Ammon's horn (tissue), 1 donor: Measurements from ENCODE around the gene CMIP.

Experiments used
- DNase-seq: peaks from one replicate; pipeline ENCODE4 v3.0.0-alpha.2; 2016; ENCODE audit warnings: low spot score

The CMIP gene

DNA sequence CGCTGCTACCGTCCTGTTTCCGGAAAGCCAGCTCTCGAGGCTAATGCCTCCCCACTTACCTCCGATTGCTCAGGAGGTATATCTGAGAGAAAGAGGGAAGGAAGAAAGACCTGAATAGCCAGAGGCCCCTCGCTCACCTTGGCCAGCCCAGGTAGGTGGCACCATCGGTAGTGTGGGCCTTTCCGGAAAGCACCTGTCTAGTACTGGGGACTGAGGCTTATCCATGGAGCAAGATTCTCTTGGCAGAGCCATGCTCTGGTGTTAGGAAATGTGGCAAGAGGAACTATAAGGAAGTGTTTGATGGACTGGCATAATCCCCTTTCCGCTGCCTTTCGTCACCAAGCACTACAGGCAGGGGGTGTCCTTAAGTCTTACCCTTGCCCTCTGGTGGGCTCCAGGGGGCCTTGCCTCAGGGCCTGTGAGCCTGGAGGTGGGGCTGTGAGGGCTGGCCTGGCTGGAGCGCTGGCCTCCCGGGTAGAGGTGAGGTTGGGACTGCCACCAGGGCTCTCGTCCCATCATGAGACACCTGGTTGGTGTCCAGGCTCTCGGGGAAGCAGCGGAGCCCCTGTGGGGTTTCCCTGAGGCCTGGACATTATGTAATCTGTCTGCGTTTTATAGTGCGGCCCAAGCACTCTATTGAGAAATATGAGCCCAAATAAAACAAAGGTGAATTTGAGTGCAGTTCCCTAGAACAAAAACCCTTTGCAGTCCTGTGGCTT, 2.9 kb downstream of the CMIP start:
- no peak for DNase-seq

DNA sequence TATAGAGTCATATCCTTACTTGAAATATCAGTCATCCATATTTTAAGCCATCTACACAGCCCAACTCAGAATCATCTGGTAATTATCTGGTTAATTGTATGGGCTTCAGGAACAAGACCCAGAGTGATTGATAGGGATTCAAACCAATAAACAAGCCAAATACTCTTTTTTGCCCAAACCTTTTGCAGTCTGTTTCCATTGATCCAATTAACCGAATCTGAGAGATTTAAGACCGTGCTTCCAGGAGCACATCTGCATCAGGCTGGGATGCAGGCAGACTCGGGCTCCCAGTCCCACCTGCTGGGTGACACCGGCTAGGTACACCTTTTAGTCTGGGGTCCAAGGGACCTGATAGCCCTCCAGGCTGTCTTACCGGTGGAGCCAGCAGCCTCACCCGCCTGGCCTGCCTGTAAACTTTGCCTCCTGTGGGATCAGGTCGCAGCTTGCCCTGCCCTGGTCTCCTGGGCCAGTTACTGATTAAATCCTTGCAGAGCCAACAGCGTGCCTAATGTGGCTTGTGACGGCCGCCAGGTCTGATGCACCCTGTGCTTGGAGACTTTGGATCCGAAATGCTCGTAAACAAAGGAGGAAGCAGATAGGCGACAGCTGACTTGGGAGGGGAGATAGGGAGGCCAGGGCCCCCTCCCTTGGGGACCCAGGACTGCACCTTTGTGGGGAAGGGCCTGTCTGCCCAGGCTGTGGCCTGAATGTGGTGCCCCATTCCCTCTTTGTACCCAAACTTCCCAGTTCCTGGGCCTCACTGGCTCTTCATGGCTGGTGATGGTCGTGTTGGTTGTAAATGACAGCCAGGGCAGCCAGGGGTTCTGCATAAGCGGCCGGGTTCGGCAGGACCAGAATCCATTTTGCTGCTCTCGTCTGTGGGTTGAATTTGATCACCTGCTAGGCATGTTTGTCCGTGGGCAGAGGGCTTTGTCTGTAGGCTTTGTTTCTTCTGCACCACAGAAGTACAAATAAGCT, 3.8 kb downstream of the CMIP start:
- DNase-seq = no peak

DNA sequence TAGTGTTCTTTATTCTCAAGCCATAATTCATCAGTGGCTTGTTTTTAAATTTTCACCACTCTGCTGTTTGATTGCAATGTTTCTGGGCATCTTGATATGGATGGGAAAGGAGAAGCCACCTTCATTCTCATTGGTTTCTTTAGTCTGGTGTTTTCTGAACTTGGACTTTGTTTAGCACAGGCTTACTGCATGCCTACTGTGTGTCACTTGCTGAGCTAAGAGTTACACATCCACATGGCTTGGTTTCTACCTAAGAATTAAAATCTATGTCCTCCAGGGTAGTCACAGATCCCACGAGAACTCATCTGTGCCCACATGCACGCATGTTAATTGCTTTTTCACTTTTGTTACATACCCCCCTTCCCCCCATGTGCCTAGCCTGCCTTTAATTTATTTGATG, 4.6 kb downstream of the CMIP start:
- no peak for DNase-seq

DNA sequence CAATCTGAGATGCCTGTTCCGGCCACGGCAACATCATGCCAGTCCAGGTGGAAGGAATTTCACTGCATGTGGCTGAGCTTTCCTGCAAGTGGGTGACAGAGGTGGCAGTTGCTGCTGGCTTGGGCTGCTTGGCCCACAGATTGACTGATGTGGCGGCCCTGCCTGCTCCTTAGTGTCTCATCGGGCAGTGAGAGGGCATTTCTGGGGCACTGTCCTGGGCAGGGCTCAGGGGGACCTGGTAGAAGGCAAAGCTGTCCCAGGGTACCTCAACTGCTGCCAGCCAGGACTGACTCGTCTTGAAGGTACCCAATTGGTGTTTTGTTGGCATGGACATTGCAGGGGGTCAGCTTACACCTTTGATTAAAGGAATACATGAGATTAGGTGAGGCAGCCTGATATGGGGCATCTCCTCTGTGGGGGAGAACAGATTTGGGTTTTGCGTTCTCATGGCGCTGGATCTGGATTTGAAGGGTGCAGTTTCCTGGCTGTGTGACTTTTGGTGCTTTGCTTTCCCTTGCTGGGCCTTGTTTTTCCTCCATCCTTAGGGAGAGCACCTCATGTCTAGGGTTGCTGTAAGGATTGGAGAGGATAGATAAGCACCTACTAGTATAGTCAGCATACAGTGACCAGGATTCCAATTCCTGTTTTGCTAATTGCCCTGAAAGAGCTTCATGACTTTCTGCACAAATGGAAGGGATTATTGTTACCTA, 5.4 kb downstream of the CMIP start:
- DNase-seq = no peak

DNA sequence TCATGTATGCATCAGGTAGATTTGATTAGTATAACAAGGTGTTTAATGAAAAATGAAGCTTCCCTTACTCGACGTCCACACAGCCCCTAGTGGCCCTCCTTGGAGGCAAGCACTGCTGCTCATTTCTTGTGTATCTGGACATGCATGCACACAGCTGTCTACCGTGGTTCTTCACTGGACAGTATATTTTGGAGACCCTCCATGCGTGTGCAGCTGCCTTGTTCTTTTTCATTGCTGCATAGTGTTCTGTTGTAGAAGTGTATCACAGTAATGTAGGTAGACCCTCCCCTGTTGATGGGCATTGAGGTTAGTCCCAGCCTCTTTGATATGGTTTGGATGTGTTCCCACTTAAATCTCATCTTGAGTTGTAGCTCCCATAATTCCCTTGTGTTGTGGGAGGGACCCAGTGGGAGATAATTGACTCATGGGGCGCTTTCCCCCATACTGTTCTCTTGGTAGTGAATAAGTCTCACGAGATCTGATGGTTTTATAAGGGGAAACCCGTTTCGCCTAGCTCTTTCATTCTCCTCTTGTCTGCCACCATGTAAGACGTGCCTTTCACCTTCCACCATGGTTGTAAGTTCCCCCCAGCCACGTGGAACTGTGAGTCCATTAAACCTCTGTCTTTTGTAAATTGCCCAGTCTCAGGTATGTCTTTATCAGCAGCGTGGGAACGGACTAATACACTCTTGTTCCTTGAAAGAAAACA, 6.3 kb downstream of the CMIP start:
- DNase-seq = no peak

DNA sequence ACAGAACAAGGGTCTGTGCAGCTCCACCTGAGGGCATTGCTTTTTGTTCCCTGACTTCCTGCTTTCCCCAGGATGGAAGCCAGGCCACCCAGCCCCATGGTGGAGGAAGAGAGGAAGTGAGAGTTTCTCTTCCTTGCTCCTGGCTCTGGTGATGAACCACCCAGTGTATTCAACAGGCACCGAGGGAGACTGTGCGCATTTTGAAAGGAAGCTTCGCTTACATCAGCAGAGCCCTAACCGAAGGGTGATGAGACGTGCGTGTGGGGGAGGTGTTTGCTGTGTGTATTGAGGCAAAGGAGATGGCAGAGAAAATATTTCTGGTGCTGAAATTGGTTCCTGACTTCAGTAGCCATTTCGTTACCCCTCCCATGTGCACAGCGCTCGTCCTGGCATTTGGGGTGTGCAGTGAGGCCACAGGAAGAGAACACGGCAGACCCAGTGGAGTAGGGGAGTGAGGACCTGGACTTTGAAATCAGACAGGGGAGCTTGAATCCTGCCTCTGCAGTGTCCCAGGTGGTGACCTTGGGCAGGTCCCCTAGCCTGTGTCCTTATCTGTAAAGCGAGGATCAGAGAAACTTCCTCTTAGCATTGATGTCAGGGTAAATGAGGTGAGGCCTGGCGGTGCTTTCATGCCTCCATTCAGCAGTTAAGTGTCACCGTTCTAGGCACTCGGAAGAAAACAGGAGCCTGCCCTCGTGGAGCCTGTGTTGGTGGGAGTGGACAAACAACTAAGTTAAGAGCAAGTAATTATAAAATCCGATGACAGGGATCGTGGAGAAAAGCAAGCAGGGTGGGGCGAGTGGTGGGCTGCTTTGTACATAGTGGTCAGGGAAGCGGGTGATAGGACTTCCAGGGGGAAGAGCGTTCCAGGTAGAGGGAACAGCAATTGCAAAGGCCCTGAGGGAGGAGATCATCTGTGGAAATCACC, 7.4 kb downstream of the CMIP start:
- peak; percentile 81 for DNase-seq

DNA sequence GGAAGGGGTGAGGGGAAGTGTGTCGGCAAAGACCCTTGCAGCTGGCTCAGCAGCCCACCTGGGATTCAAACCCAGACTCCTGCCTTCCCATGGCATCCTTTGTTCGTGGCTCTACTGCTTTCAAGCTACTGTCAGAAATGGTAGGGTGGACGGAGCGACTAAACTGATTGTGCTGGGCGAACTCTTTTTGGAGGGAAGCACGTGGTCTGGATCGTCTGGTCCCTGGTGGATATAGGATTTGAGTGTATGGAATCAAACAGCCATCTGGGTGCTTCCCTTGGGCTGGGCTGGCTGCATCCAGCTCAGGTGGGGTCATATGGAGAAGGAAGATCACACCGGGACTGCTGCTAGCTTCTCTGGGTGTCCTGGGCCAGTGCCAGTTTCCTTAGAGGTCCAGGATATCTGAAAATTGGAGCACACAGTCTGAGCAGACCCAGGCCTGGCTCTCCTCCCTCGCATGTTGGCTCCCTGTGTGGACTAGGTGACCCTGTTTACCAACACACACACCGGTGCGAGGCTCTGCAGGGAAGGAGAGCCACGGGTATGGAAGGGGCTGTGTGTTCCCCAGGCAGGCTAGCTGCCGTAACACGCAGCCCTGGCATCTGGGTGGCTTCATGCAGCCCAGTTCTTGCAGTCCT, 8.6 kb downstream of the CMIP start:
- DNase-seq = no peak

DNA sequence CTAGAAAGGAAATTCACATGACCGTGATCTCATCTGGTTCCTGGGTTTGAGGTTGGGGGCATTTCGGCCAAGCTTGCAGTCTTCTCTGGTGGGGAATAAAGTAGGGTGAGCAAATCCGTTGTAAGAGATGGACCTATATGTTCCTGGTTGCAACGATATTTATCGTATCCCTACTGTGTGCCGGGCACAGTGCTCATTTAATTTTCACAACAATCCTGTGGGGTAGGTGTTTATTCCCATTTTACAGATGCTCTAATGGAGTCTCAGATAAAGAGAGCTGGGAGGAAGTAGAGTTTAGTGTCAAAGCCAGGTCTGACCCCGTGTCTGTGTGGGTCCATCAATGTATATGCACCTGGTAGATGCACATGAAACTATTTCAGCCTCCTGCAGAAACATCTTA, 9.4 kb downstream of the CMIP start:
- no peak for DNase-seq

DNA sequence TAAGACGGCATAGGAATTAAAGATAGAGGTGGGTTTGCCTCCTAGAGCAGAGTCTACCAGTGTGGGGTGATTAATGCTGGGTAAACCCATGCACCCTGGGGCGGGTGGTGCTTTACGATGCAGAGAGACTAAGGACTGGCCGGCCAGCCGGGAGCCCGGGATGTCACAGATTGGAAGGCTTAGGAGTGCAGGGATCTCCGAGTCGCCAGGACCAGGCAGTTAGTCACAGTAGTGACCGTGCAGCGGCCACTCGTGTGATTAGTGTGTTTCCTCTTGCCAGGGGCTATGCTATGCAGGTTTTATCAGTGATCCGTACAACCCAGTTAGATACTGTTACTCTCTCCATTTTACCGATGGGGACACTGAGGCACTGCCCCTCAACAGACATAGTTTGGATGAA, 10.4 kb downstream of the CMIP start:
- no peak for DNase-seq

DNA sequence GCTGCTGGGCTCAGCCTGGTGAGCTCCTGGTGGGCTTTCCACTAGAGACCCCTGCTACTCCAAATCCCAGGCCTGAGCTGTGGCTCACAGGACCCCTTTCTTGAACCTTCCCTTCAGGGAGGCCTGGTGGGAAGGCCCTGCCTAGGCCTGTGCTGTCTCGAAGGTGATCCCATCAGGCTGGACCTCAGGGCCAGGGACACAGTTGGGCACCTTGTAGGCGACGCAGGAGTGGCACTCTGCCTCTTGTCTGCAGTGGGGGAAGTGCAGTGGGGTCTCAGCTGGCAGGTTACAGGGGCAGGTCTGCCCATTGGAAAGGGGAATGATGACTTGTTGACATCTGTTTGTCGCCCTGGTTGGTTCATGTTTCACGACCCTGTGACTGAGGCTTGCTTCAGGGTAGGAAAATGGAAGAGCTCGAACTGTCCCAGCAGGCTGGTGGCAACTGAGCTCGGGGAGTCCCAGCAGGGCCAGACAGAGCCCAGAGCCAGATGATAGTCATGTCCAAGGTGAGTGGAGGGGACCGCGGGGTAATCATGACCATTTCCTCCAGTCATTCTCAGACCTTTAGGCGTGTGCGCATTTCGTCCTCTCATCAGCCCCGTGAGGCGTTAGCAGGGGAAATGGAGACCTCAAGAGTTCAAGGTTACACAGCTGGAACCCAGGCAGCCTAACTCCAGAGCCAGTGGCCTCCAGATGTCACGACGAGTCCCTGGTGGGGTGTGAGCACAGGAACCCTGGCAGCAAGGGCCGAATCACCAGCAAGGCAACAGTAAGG, 11.3 kb downstream of the CMIP start:
- no peak for DNase-seq

DNA sequence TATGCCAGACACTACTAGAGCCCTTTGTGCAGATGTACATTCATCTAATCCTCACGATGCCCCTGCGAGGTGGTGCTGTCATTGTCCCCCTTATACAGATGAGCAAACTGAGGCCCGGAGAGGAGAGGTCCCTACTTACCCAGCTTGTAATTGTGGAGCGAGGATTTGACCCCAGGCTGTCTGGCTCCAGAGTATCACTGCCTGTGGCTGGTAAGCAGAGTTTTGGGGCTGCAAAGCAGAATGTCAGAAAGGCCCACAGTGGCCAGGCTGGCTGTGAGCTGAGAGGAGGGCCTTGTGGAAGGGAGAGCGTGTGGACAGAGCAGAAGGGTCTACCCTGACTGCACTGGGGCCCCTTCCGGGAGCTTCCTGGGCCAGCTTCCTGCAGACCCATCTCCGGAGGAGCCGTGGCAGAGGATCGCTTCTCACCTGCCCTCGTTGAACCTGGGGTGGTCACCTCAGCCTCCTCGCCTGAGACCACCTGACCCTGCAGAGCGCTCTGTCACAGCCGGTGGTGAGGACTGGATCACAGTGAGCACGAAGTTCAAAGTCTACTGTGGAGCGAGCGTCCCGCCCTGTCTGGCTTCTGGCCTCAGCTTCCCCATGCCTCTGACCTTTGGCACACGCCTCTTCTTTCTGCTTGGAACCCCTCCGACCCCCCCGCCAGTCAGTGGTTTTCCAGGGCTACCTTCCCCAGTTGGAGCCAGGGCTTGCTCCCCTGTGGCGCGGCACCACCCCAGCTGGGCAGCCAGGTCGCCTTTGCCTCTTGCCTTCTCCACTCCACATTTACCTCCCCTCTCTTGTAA, 12.1 kb downstream of the CMIP start:
- no peak for DNase-seq

DNA sequence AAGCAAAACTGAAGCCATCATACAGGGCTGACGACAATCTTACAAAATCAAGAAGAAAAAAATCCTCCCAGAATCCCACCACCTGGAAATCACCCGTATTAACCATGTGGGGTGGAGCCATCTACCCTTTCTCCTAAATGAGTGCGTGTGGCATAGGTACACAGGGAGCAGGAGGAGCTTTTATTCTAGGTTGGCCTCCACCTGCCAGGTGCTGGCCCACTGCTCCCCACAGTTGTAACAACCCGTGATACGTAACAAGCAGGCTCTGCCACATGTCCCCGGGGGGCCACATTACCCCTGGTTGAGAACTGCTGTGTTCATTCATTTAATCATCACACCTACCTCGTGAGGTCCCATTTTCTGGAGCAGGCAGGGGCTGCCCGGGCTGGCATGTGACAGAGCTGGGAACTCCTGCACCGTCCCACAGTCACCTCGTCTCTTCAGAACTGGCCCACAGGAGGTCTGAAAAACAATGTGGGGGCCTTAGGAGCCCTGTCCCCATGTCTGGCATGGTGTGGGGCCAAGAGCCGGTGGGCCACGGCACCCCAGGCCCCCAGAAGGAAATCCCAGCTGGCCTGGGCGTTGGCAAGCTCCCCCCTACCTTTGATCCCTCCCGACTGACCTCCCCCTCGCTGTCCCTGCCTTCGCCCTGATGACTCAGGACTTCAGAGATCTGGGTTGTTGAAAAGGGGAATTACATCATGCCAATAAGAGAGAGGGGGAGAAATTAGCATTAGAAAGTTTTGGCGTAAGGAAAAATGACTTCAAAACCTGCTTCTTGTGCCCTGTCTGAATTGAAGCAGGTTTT, 12.9 kb downstream of the CMIP start:
- no peak for DNase-seq

DNA sequence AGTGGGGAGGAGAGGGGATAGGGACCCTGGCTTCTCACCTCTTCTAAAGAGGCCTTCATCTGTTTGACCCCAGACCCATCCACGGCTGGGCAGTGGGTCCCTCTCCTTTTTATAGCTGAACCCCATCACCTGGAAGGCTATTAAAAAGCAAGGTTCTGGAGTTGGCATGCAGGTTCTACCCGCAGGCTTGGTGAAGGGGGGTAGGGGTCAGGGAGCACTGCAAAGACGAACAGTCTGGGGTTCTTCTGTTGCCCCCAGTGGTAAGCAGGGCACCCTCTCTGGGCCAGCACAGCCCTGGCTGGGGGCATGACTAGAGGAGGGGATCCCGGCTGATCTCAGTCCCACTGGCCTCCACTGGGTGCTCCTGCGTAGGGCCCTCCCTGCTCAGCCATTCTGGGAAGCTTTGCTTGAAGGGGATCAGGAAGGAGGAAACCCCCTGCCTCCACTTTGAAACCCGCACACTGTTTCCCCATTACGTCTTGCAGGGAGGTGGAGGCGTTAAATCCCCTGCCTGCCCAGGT, 13.6 kb downstream of the CMIP start:
- no peak for DNase-seq

DNA sequence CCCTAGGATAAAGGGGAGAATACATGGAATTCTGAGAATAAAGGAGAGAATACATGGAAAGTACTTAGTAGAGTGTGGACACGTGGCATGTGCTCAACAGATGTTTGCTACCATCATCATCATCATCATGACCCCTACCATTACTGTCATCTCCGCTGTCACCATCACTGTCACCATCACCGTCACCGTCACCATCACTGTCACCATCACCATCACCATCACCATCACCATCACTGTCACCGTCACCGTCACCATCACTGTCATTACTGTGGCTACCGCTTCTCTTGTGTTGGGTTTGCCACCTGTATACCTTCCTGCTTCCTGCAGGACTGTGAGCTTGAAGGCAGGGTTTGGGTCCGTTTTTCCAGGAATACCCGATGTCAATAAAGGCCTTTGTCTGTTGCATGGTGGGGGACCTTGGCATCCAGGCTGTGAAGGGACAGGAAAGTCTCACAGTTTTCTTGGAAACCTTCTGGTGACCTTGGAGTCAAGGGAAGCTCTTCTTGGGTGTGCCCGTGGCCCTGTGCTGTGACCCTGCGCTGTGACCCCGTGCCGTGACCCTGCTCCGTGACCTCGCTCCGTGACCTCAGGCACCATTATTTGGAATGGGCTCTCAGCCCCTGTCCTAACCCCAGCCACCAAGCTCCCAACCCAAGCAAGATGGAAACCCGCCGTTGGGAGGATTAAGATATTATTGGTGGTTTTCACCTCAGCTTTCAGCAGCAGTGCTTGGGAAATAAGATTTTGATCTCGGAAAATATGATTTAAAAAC, 14.4 kb downstream of the CMIP start:
- DNase-seq = no peak

DNA sequence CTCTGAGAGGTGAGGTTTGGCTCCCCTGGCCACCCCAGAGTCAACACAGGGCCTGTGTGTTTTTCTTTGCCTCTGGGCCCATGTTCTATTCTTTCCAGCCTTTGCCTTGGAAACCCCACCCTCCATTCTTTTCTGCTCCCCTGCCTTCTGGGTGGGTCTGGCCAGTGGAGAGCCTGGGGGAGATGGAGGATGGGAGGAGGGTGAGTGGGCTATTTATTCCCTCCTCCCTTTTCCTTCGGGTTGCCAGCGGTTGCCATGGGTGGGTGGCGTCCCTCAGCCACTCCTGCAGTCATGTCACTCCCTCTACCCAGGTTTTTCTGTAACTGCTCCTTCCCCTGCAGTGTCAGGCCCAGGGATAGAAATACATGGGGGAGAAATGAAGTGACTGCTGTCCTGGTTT, 15.5 kb downstream of the CMIP start:
- DNase-seq = no peak

DNA sequence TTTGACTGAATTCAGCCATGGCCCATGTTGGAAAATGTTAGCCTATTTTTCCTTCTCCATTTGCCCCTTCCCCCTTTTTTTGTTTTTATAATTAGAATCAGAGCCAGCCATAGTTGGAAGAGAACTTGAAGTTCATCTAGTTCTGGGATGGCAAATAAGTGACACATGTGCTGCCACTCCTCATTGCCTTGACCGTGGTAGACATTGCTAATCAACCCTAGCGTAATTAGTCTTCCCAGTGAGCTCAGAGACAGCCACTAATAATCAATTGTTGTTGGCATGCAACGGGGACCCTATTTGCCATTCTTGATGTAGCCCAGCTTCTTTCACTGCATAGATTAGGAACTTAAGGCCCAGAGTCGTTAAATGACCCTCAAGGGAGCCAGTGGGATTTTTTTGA, 16.6 kb downstream of the CMIP start:
- DNase-seq = no peak

DNA sequence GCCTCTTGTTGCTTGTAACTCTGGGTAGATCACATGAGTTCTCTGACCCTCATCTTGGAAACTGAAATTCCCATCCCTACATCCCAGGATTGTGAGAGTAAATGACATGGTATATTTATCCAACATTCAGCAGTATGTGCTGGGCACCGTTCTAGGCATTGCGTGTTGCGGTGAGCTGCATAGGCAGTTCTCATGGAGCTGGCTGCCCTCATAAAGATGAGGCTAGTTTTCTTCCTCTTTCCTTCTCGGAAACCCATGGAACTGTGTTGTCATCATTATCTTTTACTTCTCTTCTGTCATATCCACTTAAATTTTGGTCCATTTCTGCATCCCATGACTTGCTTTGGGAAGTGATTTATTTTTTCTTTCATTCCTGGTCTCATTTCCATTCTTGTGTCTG, 17.2 kb downstream of the CMIP start:
- no peak for DNase-seq
